Measurements from ENCODE around the gene RPP40. TPM values are rescaled to one million over a fixed set of nuclear protein-coding genes. Genes with fewer than 3 reads are reported as not detected.
"Not testable (repeated sequence)": the region's sequence is repeated elsewhere in the genome, so short reads cannot be mapped to it uniquely, and the experiment has no call there.

Gene RPP40
- total RNA-seq, 1 donor from 2014 or later: 8.5 TPM

GRCh38 chr6:5023923-5024322 is 20.1 kb upstream of the RPP40 start:
- H3K4me3 ChIP-seq (ENCODE audit: low read depth, low read length): no peak overlapping the region
- TF ChIP-seq, protein P1, sequence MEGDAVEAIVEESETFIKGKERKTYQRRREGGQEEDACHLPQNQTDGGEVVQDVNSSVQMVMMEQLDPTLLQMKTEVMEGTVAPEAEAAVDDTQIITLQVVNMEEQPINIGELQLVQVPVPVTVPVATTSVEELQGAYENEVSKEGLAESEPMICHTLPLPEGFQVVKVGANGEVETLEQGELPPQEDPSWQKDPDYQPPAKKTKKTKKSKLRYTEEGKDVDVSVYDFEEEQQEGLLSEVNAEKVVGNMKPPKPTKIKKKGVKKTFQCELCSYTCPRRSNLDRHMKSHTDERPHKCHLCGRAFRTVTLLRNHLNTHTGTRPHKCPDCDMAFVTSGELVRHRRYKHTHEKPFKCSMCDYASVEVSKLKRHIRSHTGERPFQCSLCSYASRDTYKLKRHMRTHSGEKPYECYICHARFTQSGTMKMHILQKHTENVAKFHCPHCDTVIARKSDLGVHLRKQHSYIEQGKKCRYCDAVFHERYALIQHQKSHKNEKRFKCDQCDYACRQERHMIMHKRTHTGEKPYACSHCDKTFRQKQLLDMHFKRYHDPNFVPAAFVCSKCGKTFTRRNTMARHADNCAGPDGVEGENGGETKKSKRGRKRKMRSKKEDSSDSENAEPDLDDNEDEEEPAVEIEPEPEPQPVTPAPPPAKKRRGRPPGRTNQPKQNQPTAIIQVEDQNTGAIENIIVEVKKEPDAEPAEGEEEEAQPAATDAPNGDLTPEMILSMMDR (conservative IDR thresholded peaks at IDR 0.05; ENCODE audit: low read depth, low read length): no peak
- no peak for DNase-seq (ENCODE audit: low read depth)

DNA sequence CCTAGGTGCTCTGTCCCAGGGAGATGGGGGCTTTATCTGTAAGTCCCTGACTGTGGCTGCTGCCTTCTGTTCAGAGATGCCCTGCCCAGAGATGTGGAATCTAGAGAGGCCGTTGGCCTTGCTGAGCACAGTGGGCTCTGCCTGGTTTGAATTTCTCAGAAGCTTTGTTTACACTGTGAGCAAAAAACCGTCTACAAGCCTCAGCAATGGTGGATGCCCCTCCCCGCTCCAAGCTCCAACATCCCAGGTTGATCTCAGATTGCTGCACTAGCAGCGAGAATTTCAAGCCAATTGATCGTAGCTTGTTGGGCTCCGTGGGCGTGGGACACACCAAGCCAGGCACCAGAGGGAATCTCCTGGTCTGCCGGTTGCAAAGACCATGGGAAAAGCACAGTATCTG is 16.3 kb upstream of the RPP40 start:
- H3K4me3 ChIP-seq (ENCODE audit: low read depth, low read length): no peak overlapping the region
- TF ChIP-seq, protein P1 (conservative IDR thresholded peaks at IDR 0.05; ENCODE audit: low read depth, low read length): no peak
- no peak for DNase-seq (ENCODE audit: low read depth)

GRCh38 chr6:5014072-5014561 is 10.3 kb upstream of the RPP40 start:
- no peak for DNase-seq (ENCODE audit: low read depth)
- TF ChIP-seq, protein P1 (conservative IDR thresholded peaks at IDR 0.05; ENCODE audit: low read depth, low read length): no peak
- H3K4me3 ChIP-seq (ENCODE audit: low read depth, low read length): no peak overlapping the region

DNA sequence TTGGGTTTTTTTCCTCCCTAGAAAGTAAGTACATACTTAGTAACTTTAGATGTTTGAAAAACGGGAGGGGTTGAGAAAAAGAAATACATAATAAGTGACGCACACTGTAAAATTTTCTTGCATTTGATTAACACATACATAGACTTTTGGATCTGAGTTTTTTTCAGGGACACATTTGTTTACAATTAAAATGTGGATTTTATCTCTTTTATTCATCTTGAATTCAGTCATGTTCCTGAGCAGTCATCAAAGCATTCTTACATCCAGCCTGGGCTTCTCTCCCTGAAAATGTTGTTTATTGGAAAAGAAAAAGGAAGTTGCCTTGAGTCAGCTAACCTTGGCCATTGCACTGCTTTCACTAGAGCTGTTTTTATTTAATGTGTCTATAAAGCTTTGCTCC is 8.7 kb upstream of the RPP40 start:
- DNase-seq (ENCODE audit: low read depth): no peak
- no peak overlapping the region for H3K4me3 ChIP-seq (ENCODE audit: low read depth, low read length)
- TF ChIP-seq, protein P1 (conservative IDR thresholded peaks at IDR 0.05; ENCODE audit: low read depth, low read length): no peak

GRCh38 chr6:5011346-5011745 is 7.5 kb upstream of the RPP40 start:
- H3K4me3 ChIP-seq (ENCODE audit: low read depth, low read length): no peak overlapping the region
- DNase-seq (ENCODE audit: low read depth): no peak
- TF ChIP-seq, protein P1 (conservative IDR thresholded peaks at IDR 0.05; ENCODE audit: low read depth, low read length): no peak

DNA sequence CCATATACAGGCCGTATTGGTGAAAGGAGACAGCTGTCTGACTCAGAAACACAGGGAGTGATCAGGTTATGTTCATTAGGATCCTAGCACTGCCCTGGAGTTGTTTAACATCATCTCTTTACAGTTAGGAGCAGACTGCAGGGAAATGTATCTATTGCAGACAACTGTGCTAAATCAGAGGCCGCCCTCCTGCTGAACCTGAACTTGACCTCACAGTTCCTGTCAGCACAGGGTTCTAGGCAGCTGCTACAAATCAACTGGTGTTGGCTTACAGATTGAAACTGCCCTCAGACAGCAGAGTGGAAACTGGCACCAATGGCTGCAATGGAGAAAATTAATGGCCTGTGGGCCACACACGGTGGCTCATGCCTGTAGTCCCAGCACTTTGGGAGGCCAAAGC is 3.7 kb upstream of the RPP40 start:
- no peak overlapping the region for H3K4me3 ChIP-seq (ENCODE audit: low read depth, low read length)
- DNase-seq (ENCODE audit: low read depth): no peak
- TF ChIP-seq, protein P1 (conservative IDR thresholded peaks at IDR 0.05; ENCODE audit: low read depth, low read length): no peak

DNA sequence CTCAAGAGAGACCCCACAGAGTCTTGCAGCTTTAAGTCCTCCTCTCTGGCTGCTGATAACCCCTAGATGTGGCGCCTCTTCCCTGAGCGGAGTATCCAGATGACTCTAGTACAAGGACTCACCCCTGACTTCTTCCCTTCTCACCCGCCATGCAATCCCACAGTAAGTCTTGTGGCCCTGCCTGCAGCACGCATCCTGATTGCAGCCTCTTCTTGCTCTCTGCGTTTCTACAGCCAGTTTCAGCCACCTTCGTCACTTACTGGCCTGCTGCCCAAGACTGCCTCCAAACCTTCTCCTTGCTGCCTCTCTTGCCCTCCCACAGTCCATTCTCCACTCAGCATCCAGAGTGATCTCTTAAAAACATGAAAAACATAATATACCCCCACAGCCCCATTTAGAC is 2.4 kb upstream of the RPP40 start:
- DNase-seq (ENCODE audit: low read depth): no peak
- H3K4me3 ChIP-seq (ENCODE audit: low read depth, low read length): no peak overlapping the region
- TF ChIP-seq, protein P1 (conservative IDR thresholded peaks at IDR 0.05; ENCODE audit: low read depth, low read length): no peak

DNA sequence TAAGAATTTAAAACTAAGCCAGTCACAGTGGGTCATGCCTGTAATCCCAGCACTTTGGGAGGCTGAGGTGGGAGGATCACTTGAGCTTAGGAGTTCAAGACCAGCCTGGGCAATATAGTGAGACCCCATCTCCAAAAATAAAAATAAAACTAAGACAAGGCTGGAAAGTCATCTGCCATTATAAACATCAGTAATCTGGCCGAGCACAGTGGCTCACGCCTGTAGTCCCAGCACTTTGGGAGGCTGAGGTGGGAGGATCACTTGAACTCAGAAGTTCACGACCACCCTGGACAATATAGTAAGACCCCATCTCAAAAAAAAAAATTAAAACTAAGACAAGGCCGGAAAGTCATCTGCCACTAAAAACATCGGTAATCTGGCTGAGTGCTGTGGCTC is 1.2 kb upstream of the RPP40 start:
- not testable (repeated sequence) for H3K4me3 ChIP-seq (ENCODE audit: low read depth, low read length); DNase-seq (ENCODE audit: low read depth)

All from epithelial cell of proximal tubule (primary cell).